ENCODE results near the gene GDF7. TPM values are rescaled to one million over a fixed set of nuclear protein-coding genes. Genes with fewer than 3 reads are reported as not detected.

The GDF7 gene
- total and polyA plus RNA-seq, 5 donors, result 0.25 to 0.79 (median 0.47) TPM

GRCh38 chr2:20622731-20623130 lies 44.2 kb upstream of the GDF7 start:
- Histone ChIP-seq H3K9me3 (ENCODE audit: control insufficient read depth, low read length) (no peaks in the 10 kb centered on the region), H3K27me3 (ENCODE audit: control insufficient read depth, insufficient read depth) (no peaks in the 10 kb centered on the region), H3K4me3 (ENCODE audit: low read length) (no peak overlapping the region), H3K27ac (ENCODE audit: low read length) (peak overlapping the region; percentile 5), H3K4me1 (ENCODE audit: control insufficient read depth, insufficient read depth, low read length) (peaks cover 34% of the 10 kb centered on the region)
- 65% methylated on average over 10 of the region's 10 CpGs for WGBS
- DNase-seq (peak; percentile 64 to 84 (median 79)), ATAC-seq (peak in 1 of 2 donors; percentile 5)
- intact Hi-C loops (cut with DNase I), result loop anchor here in 1 of 4 donors (10.0 kb wide), 2 partner anchors 48 to 108 kb away; no protein-coding TSS in a partner anchor

- DNase-seq, result peak in 1 of 3 donors; percentile 21
- 58% methylated on average over 10 of the region's 10 CpGs for WGBS
- Histone ChIP-seq H3K9me3 (ENCODE audit: control insufficient read depth, low read length) (no peaks in the 10 kb centered on the region), H3K27ac (ENCODE audit: low read length) (no peak overlapping the region), H3K4me1 (ENCODE audit: control insufficient read depth, insufficient read depth, low read length) (peaks cover 30% of the 10 kb centered on the region), H3K27me3 (ENCODE audit: control insufficient read depth, insufficient read depth) (no peaks in the 10 kb centered on the region), H3K4me3 (ENCODE audit: low read length) (no peak overlapping the region)
- ATAC-seq, result no peak
- intact Hi-C loops (cut with DNase I), result loop anchor here in 1 of 4 donors (10.0 kb wide), 2 partner anchors 48 to 108 kb away; no protein-coding TSS in a partner anchor
Measured at GRCh38 chr2:20623241-20623640, 43.7 kb upstream of the GDF7 start.

- DNase-seq, result peak in 2 of 3 donors; percentile 43 to 48
- ATAC-seq, result no peak
- intact Hi-C loops (cut with DNase I), result loop anchor here in 1 of 4 donors (10.0 kb wide), 2 partner anchors 49 to 109 kb away; no protein-coding TSS in a partner anchor
- H3K4me3 ChIP-seq (ENCODE audit: low read length), result no peak overlapping the region
- 75% methylated on average over 7 of the region's 7 CpGs for WGBS
- H3K4me1 ChIP-seq (ENCODE audit: control insufficient read depth, insufficient read depth, low read length), result peaks cover 26% of the 10 kb centered on the region
- H3K27ac ChIP-seq (ENCODE audit: low read length), result no peak overlapping the region
- no peaks in the 10 kb centered on the region for H3K9me3 ChIP-seq (ENCODE audit: control insufficient read depth, low read length)
- no peaks in the 10 kb centered on the region for H3K27me3 ChIP-seq (ENCODE audit: control insufficient read depth, insufficient read depth)
Measured at GRCh38 chr2:20623741-20624155, 43.2 kb upstream of the GDF7 start.

GRCh38 chr2:20624156-20624883 lies 42.6 kb upstream of the GDF7 start:
- intact Hi-C loops (cut with DNase I), result loop anchor here in 1 of 4 donors (10.0 kb wide), 2 partner anchors 50 to 110 kb away; no protein-coding TSS in a partner anchor
- ATAC-seq (no peak), DNase-seq (peak in 2 of 3 donors; percentile 46 to 60)
- Histone ChIP-seq H3K4me1 (ENCODE audit: control insufficient read depth, insufficient read depth, low read length) (peaks cover 20% of the 10 kb centered on the region), H3K27ac (ENCODE audit: low read length) (no peak overlapping the region), H3K27me3 (ENCODE audit: control insufficient read depth, insufficient read depth) (no peaks in the 10 kb centered on the region), H3K4me3 (ENCODE audit: low read length) (no peak overlapping the region), H3K9me3 (ENCODE audit: control insufficient read depth, low read length) (no peaks in the 10 kb centered on the region)
- 88% methylated on average over 20 of the region's 20 CpGs for WGBS

- DNase-seq, result peak in 1 of 3 donors; percentile 48
- no peak overlapping the region for H3K4me3 ChIP-seq (ENCODE audit: low read length)
- peaks cover 17% of the 10 kb centered on the region for H3K4me1 ChIP-seq (ENCODE audit: control insufficient read depth, insufficient read depth, low read length)
- intact Hi-C loops (cut with DNase I), result loop anchor here in 1 of 4 donors (10.0 kb wide), 2 partner anchors 50 to 110 kb away; no protein-coding TSS in a partner anchor
- H3K27ac ChIP-seq (ENCODE audit: low read length), result peak overlapping the region; percentile 79
- no peaks in the 10 kb centered on the region for H3K9me3 ChIP-seq (ENCODE audit: control insufficient read depth, low read length)
- no peak for ATAC-seq
- H3K27me3 ChIP-seq (ENCODE audit: control insufficient read depth, insufficient read depth), result no peaks in the 10 kb centered on the region
- WGBS, result 80% methylated on average over 11 of the region's 11 CpGs
Measured at GRCh38 chr2:20624884-20625485, 42.0 kb upstream of the GDF7 start.

GRCh38 chr2:20625491-20626391 lies 41.2 kb upstream of the GDF7 start:
- 61% methylated on average over 19 of the region's 19 CpGs for WGBS
- intact Hi-C loops (cut with DNase I), result loop anchor here in 1 of 4 donors (10.0 kb wide), 2 partner anchors 51 to 111 kb away; no protein-coding TSS in a partner anchor
- H3K9me3 ChIP-seq (ENCODE audit: control insufficient read depth, low read length), result no peaks in the 10 kb centered on the region
- H3K27me3 ChIP-seq (ENCODE audit: control insufficient read depth, insufficient read depth), result no peaks in the 10 kb centered on the region
- H3K4me3 ChIP-seq (ENCODE audit: low read length), result no peak overlapping the region
- peak overlapping the region; percentile 79 for H3K27ac ChIP-seq (ENCODE audit: low read length)
- DNase-seq, result peak in 2 of 3 donors; percentile 61 to 70
- peak in 1 of 2 donors; percentile 28 for ATAC-seq
- peaks cover 17% of the 10 kb centered on the region for H3K4me1 ChIP-seq (ENCODE audit: control insufficient read depth, insufficient read depth, low read length)

- H3K27ac ChIP-seq (ENCODE audit: low read length), result peak overlapping the region; percentile 46
- DNase-seq, result peak in 1 of 3 donors; percentile 19
- WGBS, result 98% methylated on average over 2 of the region's 2 CpGs
- peaks cover 17% of the 10 kb centered on the region for H3K4me1 ChIP-seq (ENCODE audit: control insufficient read depth, insufficient read depth, low read length)
- no peaks in the 10 kb centered on the region for H3K27me3 ChIP-seq (ENCODE audit: control insufficient read depth, insufficient read depth)
- H3K9me3 ChIP-seq (ENCODE audit: control insufficient read depth, low read length), result no peaks in the 10 kb centered on the region
- intact Hi-C loops (cut with DNase I), result loop anchor here in 1 of 4 donors (10.0 kb wide), 2 partner anchors 52 to 112 kb away; no protein-coding TSS in a partner anchor
- no peak overlapping the region for H3K4me3 ChIP-seq (ENCODE audit: low read length)
- ATAC-seq, result no peak
Measured at GRCh38 chr2:20626392-20626697, 40.6 kb upstream of the GDF7 start.

- 87% methylated on average over 20 of the region's 20 CpGs for WGBS
- ATAC-seq, result no peak
- no peaks in the 10 kb centered on the region for H3K27me3 ChIP-seq (ENCODE audit: control insufficient read depth, insufficient read depth)
- no peaks in the 10 kb centered on the region for H3K9me3 ChIP-seq (ENCODE audit: control insufficient read depth, low read length)
- DNase-seq, result peak in 2 of 3 donors; percentile 35 to 56
- peak overlapping the region; percentile 46 for H3K27ac ChIP-seq (ENCODE audit: low read length)
- intact Hi-C loops (cut with DNase I), result loop anchor here in 1 of 4 donors (10.0 kb wide), 2 partner anchors 52 to 112 kb away; no protein-coding TSS in a partner anchor
- H3K4me1 ChIP-seq (ENCODE audit: control insufficient read depth, insufficient read depth, low read length), result peaks cover 17% of the 10 kb centered on the region
- H3K4me3 ChIP-seq (ENCODE audit: low read length), result no peak overlapping the region
Measured at GRCh38 chr2:20626698-20627513, 40.0 kb upstream of the GDF7 start.

GRCh38 chr2:20627712-20628380 lies 39.1 kb upstream of the GDF7 start:
- peaks cover 17% of the 10 kb centered on the region for H3K4me1 ChIP-seq (ENCODE audit: control insufficient read depth, insufficient read depth, low read length)
- ATAC-seq, result no peak
- H3K27ac ChIP-seq (ENCODE audit: low read length), result no peak overlapping the region
- 91% methylated on average over 16 of the region's 16 CpGs for WGBS
- intact Hi-C loops (cut with DNase I), result loop anchor here in 1 of 4 donors (10.0 kb wide), 2 partner anchors 53 to 113 kb away; no protein-coding TSS in a partner anchor
- DNase-seq, result no peak
- no peaks in the 10 kb centered on the region for H3K9me3 ChIP-seq (ENCODE audit: control insufficient read depth, low read length)
- H3K4me3 ChIP-seq (ENCODE audit: low read length), result no peak overlapping the region
- no peaks in the 10 kb centered on the region for H3K27me3 ChIP-seq (ENCODE audit: control insufficient read depth, insufficient read depth)
